Neuronal stem cell (in vitro differentiated cells): ENCODE results near the gene ADCY7.

Source experiments
- DNase-seq: peaks from one replicate; pipeline ENCODE4 v3.0.0-alpha.2; 2013; ENCODE audit warnings: low spot score
- H2AFZ ChIP-seq: one replicate; pipeline ENCODE4 v1.6.1; 2013; ENCODE audit warnings: mild to moderate bottlenecking, low read length, inconsistent platforms
- H2AK5ac ChIP-seq: 2 replicates; pipeline ENCODE4 v1.6.1; 2013; ENCODE audit warnings: low read depth, mild to moderate bottlenecking, inconsistent platforms, low read length, moderate library complexity, mixed read lengths
- H2BK120ac ChIP-seq: 2 replicates; pipeline ENCODE4 v1.6.1; 2013; ENCODE audit warnings: low read depth, mild to moderate bottlenecking, inconsistent platforms, low read length, moderate library complexity, mixed read lengths
- H2BK12ac ChIP-seq: one replicate; pipeline ENCODE4 v1.6.1; 2013; ENCODE audit warnings: low read length, inconsistent platforms
- H2BK15ac ChIP-seq: 2 replicates; pipeline ENCODE4 v1.6.1; 2013; ENCODE audit warnings: mild to moderate bottlenecking, low read length, inconsistent platforms, mixed read lengths
- H2BK5ac ChIP-seq: one replicate; pipeline ENCODE4 v1.6.1; 2013; ENCODE audit warnings: inconsistent platforms, mild to moderate bottlenecking, low read length, moderate library complexity
- H3K14ac ChIP-seq: one replicate; pipeline ENCODE4 v1.6.1; 2013; ENCODE audit warnings: low read length, inconsistent platforms
- H3K18ac ChIP-seq: 2 replicates; pipeline ENCODE4 v1.6.1; 2013; ENCODE audit warnings: low read length, inconsistent platforms
- H3K23ac ChIP-seq: 2 replicates; pipeline ENCODE4 v1.6.1; 2013; ENCODE audit warnings: low read depth, mild to moderate bottlenecking, mixed read lengths, low read length, inconsistent platforms; ENCODE audit not compliant: poor library complexity
- H3K27ac ChIP-seq: replicated peaks from 3 replicates; pipeline ENCODE4 v1.5.1; 2013; ENCODE audit warnings: low read length, inconsistent platforms
- H3K27me3 ChIP-seq, 3 experiments: 2 replicates each; pipeline ENCODE4 v1.6.1; 2013; ENCODE audit warnings: low read length in 3 of 3, mild to moderate bottlenecking in 2 of 3, inconsistent platforms in 1 of 3, low read depth in 1 of 3, mixed read lengths in 1 of 3, moderate library complexity in 1 of 3; ENCODE audit not compliant: control insufficient read depth in 3 of 3, insufficient read depth in 3 of 3
- H3K36me3 ChIP-seq, 2 donors: replicated peaks in 1 of 2; 2 replicates each; pipeline ENCODE4 v1.6.1; 2013; ENCODE audit warnings: low read length in 2 of 2; ENCODE audit not compliant: control insufficient read depth in 2 of 2, insufficient read depth in 2 of 2
- H3K4ac ChIP-seq: 2 replicates; pipeline ENCODE4 v1.6.1; 2013; ENCODE audit warnings: inconsistent platforms, mild to moderate bottlenecking, low read length, moderate library complexity
- H3K4me1 ChIP-seq, 2 donors: 1 replicate in 1 of 2; 2 replicates in 1 of 2; pipeline ENCODE4 v1.6.1; 2013; ENCODE audit warnings: low read length in 2 of 2, low read depth in 1 of 2; ENCODE audit not compliant: control insufficient read depth in 2 of 2, insufficient read depth in 1 of 2
- H3K4me2 ChIP-seq: one replicate; pipeline ENCODE4 v1.6.1; 2013; ENCODE audit warnings: mild to moderate bottlenecking, low read length, inconsistent platforms; ENCODE audit not compliant: insufficient read depth, poor library complexity, severe bottlenecking
- H3K4me3 ChIP-seq, 2 donors: 2 replicates each; pipeline ENCODE4 v1.5.1; 2013; ENCODE audit warnings: low read length in 2 of 2, mild to moderate bottlenecking in 2 of 2, inconsistent platforms in 1 of 2, moderate library complexity in 1 of 2
- H3K79me1 ChIP-seq: one replicate; pipeline ENCODE4 v1.6.1; 2013; ENCODE audit warnings: low read depth, mild to moderate bottlenecking, inconsistent platforms, low read length, moderate library complexity
- H3K9ac ChIP-seq: one replicate; pipeline ENCODE4 v1.6.1; 2013; ENCODE audit warnings: mild to moderate bottlenecking, low read depth, low read length, inconsistent platforms; ENCODE audit not compliant: poor library complexity
- H3K9me3 ChIP-seq, 2 donors: replicated peaks in 1 of 2; 2 replicates each; pipeline versions ENCODE3 to v1.6.1; 2013; ENCODE audit warnings: low read length in 2 of 2, mild to moderate bottlenecking in 2 of 2, inconsistent platforms in 1 of 2, low read depth in 1 of 2, mixed read lengths in 1 of 2, moderate library complexity in 1 of 2; ENCODE audit not compliant: control insufficient read depth in 2 of 2, insufficient read depth in 1 of 2
- H4K8ac ChIP-seq: one replicate; pipeline ENCODE4 v1.6.1; 2013; ENCODE audit warnings: low read depth, mild to moderate bottlenecking, inconsistent platforms, low read length, moderate library complexity
- H4K91ac ChIP-seq: one replicate; pipeline ENCODE4 v1.6.1; 2013; ENCODE audit warnings: low read length, low read depth, mild to moderate bottlenecking, inconsistent platforms; ENCODE audit not compliant: poor library complexity
- WGBS, 2 donors: extraction: QIAGEN DNeasy Blood & Tissue Kit; methylation state at CpG; one replicate each; pipeline ENCODE4 v1.1.7; 2013; ENCODE audit warnings: missing lambda C conversion rate in 2 of 2, mixed read lengths in 1 of 2; ENCODE audit not compliant: insufficient read length in 2 of 2, insufficient replicate concordance in 1 of 2; ENCODE audit errors: extremely low coverage in 2 of 2; 5-methylcytosine and 5-hydroxymethylcytosine counted together

ADCY7 gene

DNA sequence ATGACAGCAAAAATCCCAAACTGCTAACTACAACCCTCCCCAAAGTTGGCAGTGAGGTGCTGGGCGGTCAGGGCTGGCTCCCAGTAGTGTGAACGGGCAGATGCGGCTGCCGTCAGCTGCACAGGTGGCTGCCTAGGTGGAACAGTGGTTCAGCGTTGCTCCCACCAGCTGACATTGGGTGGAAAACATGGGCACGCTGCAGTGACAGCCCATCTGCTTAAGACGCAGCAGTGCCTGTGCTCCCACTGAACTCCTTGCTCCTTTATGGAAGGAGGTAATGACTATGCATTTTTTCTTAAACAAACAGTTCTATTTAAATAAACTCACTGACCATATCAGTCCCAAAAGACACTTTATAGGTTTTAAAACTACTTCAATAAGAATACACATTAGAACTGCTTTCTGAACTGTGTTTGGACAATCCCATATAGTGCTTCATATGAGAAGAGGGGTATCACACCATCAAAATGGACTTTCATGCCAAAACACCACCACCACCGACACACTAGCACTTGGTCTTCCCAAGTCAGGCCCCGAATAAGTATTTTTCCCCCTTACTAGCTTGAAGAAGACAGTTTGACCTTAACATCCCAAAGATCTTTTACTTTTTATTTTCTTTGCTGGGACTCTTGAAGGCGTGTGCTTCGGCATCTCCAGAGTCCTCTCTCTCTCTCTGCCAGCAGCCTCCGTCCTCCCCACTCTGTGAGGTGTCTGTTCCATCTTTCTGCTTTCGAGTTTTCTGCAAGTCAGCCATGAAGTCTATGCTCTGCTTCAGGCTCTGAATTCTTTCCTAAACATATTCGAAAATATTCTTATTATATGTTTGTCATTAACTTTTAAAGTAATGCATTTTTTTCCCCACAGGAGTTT lies 68.0 kb downstream of the ADCY7 start:
- Histone ChIP-seq H3K18ac (peak overlapping the region; percentile 7), H4K8ac (no peak overlapping the region), H2BK15ac (no peak overlapping the region)

DNA sequence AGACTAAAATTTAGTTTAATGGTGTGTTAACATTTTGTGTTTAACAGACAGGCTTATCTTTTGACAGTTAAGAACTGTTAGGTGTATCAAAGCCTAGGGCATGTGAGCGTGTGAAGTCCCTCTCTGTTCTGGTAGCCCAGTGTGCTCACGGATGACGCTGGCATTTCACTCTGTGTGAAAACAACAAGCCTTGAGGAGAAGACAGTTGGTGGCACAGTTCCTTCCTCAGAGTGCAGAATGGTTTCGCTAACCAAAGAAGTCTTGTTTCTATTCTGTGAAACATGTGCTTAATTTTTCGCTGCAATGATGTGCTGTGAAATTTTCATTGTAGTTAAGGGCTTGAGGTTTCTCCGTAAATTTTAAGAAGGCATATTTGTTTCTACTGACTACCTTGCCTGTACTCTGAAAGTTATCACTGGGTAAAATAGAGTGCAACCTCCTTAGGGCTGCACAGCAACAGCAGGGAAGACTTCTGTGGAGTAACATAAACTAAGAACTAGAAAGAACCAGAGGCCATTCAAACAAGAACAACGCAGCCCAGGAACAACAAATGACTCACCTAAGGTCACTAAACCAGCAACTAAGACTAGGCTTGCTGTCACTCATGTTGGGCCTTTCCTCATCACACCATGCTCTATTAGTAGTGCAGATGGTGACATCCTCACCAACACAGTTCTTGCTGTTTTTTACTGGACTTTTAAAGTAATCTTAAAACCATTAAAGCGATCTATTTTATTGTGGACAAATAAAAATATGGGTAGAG lies 69.0 kb downstream of the ADCY7 start:
- Histone ChIP-seq H2BK120ac (no peak overlapping the region), H3K4me2 (no peak overlapping the region), H3K27ac (no peak overlapping the region), H3K9me3 (peaks cover 0 to 3% of the 10 kb centered on the region in 2 donors), H3K4me3 (no peak overlapping the region), H2BK12ac (no peak overlapping the region), H3K14ac (no peak overlapping the region), H3K27me3 (no peaks in the 10 kb centered on the region), H2BK5ac (no peak overlapping the region), H3K36me3 (peaks cover 21 to 95% of the 10 kb centered on the region in 2 donors), H3K79me1 (no peaks in the 10 kb centered on the region), H2BK15ac (no peak overlapping the region), H3K4ac (no peak overlapping the region), H3K4me1 (no peaks in the 10 kb centered on the region), H2AK5ac (no peak overlapping the region), H2AFZ (no peak overlapping the region), H3K18ac (no peak overlapping the region), H3K9ac (no peak overlapping the region), H4K8ac (no peak overlapping the region), H3K23ac (no peak overlapping the region), H4K91ac (no peak overlapping the region)
- WGBS, 2 donors = no CpG with 5 or more reads among the region's 8 CpGs
- no peak for DNase-seq

More for the DNA sequence above, 68.0 kb downstream of the ADCY7 start:
- no peak overlapping the region for H2AFZ ChIP-seq
- no CpG with 5 or more reads among the region's 14 CpGs for WGBS, 2 donors
- no peaks in the 10 kb centered on the region for H3K27me3 ChIP-seq
- no peak overlapping the region for H2BK120ac ChIP-seq
- no peak for DNase-seq
- H2BK12ac ChIP-seq = no peak overlapping the region
- no peaks in the 10 kb centered on the region for H3K4me1 ChIP-seq
- no peak overlapping the region for H3K27ac ChIP-seq
- H3K9ac ChIP-seq = no peak overlapping the region
- H3K79me1 ChIP-seq = no peaks in the 10 kb centered on the region
- H3K4me2 ChIP-seq = no peak overlapping the region
- peaks cover 0 to 3% of the 10 kb centered on the region in 2 donors for H3K9me3 ChIP-seq
- H3K4me3 ChIP-seq = no peak overlapping the region
- peak overlapping the region; percentile 70 for H3K23ac ChIP-seq
- H4K91ac ChIP-seq = no peak overlapping the region
- peaks cover 22 to 95% of the 10 kb centered on the region in 2 donors for H3K36me3 ChIP-seq
- no peak overlapping the region for H2BK5ac ChIP-seq
- H3K4ac ChIP-seq = no peak overlapping the region
- peak overlapping the region; percentile 77 for H3K14ac ChIP-seq
- no peak overlapping the region for H2AK5ac ChIP-seq

DNA sequence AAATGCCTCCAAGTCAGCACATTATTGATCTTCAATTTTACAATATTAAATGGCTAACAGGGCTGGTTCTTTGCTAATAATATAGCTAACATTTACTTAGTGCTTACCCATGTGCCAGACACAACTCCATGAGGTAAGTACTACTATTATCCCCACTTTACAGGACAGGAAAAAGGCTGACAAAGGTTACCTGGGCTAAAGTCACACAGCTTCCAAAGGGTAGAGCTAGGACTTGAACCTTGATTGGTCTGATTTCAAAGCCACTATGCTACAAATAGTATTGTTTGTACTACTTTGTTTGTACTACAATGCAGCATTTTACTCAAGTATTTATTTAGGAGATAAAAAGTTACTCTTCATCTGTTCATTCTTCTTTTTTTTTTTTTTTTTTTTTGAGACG lies 70.5 kb downstream of the ADCY7 start:
- Histone ChIP-seq H3K4ac (no peak overlapping the region), H4K8ac (no peak overlapping the region), H3K9ac (no peak overlapping the region), H3K4me1 (no peaks in the 10 kb centered on the region), H3K27ac (no peak overlapping the region), H3K36me3 (peaks cover 21 to 97% of the 10 kb centered on the region in 2 donors), H3K4me2 (no peak overlapping the region), H2BK120ac (no peak overlapping the region), H2AFZ (no peak overlapping the region), H2AK5ac (no peak overlapping the region), H2BK15ac (no peak overlapping the region), H2BK5ac (no peak overlapping the region), H3K4me3 (no peak overlapping the region), H3K79me1 (no peaks in the 10 kb centered on the region), H2BK12ac (no peak overlapping the region), H3K18ac (no peak overlapping the region), H3K23ac (no peak overlapping the region), H4K91ac (no peak overlapping the region), H3K14ac (no peak overlapping the region), H3K9me3 (peaks cover 0 to 3% of the 10 kb centered on the region in 2 donors), H3K27me3 (no peaks in the 10 kb centered on the region)
- no peak for DNase-seq
- no CpG with 5 or more reads among the region's 1 CpG for WGBS, 2 donors
